ENCODE data around the gene NXPH2.

NXPH2 gene

DNA sequence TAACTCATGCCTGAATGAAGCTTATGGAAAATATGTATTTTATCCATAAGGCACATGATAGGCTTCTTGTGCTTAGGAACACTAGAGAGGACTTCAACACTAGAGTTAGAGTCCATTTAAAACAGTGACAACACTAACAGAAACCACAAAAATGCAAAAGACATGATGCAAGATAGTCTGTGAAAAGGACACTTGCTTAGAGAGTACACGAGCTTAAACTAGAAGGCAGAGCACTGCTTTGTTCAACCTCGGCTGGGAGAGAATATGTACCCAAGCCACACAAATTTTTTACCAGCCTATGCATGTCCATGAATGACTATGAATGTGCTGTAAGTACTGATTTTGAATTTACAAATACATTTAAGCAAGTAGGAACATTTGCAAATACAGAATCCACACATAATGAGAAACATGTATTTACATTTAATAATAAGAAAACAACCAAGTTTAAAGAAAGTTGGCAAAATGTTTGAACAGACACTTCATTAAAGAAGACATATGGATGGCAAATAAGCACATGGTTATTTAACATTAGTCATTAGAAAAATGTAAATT lies 148.0 kb downstream of the NXPH2 start:
- no peak overlapping the region for H3K4me3 ChIP-seq (ENCODE audit: low read depth, low read length)
- TF ChIP-seq, protein P1, sequence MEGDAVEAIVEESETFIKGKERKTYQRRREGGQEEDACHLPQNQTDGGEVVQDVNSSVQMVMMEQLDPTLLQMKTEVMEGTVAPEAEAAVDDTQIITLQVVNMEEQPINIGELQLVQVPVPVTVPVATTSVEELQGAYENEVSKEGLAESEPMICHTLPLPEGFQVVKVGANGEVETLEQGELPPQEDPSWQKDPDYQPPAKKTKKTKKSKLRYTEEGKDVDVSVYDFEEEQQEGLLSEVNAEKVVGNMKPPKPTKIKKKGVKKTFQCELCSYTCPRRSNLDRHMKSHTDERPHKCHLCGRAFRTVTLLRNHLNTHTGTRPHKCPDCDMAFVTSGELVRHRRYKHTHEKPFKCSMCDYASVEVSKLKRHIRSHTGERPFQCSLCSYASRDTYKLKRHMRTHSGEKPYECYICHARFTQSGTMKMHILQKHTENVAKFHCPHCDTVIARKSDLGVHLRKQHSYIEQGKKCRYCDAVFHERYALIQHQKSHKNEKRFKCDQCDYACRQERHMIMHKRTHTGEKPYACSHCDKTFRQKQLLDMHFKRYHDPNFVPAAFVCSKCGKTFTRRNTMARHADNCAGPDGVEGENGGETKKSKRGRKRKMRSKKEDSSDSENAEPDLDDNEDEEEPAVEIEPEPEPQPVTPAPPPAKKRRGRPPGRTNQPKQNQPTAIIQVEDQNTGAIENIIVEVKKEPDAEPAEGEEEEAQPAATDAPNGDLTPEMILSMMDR (IDR thresholded peaks at IDR 0.05; ENCODE audit: borderline replicate concordance, insufficient read depth, low read depth, low read length): no peak

DNA sequence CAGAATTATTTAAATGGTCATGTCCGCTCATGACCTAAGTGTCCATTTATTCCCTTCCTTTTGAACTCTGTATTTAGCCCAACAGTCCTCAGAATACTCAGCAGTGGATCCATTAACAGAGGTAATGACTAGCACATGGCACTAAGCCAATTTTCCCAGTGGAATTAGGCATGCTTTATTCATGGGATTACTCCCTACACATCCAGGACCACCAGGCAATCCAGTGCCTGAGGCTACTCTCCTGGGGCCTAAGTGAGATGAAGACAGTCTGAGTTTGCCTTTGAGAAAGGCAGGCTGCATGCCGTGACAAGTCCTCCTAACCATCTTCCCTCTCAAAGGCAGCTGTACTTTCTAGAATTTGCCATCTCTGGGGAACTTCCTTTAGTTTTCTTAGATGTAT lies 150.0 kb downstream of the NXPH2 start:
- TF ChIP-seq, protein P1 (IDR thresholded peaks at IDR 0.05; ENCODE audit: borderline replicate concordance, insufficient read depth, low read depth, low read length): no peak
- H3K4me3 ChIP-seq (ENCODE audit: low read depth, low read length): no peak overlapping the region

DNA sequence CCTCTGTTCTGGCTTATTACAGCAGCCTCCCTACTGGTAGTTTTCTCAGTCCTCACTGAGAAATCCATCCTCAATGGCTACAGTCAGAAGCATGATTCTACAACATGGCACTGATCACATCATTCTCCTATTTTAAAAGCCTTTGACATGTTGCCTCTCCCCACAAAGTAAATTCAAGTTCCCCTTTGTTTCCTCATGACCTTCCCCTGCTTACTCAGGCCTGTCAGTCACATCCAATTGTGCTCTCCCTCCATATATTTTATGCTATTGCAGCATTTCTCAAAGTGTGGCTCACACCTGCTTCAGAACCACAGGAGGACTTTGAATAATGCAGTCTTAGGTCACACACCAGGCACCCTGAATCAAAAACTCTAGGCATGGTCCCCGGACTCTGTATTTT lies 154.0 kb downstream of the NXPH2 start:
- H3K4me3 ChIP-seq (ENCODE audit: low read depth, low read length): no peak overlapping the region
- TF ChIP-seq, protein P1 (IDR thresholded peaks at IDR 0.05; ENCODE audit: borderline replicate concordance, insufficient read depth, low read depth, low read length): no peak

DNA sequence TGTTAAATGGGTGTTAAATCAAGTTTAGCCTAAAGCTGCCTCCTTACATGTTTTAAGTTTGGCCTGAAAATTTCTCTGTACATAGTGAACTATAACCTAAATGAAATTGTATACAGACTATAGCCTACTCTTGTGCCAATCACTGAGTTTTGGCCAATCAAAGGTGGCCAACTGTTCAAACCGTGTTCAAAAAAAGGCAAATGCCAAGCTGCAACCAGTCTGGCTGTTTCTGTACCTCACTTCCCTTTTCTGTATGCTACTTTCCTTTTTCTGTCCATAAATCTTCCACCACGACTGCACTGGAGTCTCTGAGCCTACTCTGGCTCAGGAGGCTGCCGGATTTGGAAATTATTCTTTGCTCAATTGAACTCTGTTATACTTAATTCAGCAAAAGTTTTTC lies 157.6 kb downstream of the NXPH2 start:
- H3K4me3 ChIP-seq (ENCODE audit: low read depth, low read length): no peak overlapping the region
- TF ChIP-seq, protein P1 (IDR thresholded peaks at IDR 0.05; ENCODE audit: borderline replicate concordance, insufficient read depth, low read depth, low read length): no peak

DNA sequence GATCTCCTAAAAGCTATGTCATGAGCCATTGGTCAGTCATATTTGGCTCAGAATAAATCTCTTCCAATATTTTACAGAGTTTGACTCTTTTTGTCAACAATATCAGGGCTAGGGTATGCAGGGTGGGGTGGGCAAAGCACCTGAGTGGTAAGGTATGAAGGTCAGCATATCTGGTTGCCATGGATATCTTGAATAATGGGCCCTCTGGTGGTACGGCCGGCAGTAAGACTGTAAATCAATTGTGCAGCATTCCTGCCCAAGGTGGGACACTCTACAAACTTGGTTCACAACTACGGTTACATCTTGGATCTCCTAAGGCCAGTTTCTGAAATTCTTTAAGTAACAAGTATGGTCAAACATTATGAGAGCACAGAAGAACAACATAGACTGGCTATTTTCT lies 159.1 kb downstream of the NXPH2 start:
- no peak overlapping the region for H3K4me3 ChIP-seq (ENCODE audit: low read depth, low read length)
- TF ChIP-seq, protein P1 (IDR thresholded peaks at IDR 0.05; ENCODE audit: borderline replicate concordance, insufficient read depth, low read depth, low read length): no peak

DNA sequence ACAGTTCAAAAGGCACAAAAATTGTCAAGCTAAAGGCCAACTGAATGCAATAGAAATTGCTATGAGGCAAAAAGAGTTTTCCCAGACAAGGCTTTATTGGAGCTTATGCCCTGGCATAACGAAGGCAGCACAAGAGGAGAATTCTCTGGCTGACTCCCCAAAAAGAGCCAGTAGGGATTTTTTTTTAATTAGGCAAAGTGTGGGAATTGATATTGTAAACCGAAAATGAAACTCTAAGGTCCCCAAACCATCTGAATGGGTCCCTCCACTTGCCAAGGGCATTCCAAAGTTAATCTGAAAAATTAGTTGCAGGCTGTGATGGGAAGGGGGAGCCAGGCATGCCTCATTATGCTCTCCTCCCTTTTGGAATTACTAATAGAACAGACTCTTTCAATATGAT lies 159.8 kb downstream of the NXPH2 start:
- no peak overlapping the region for H3K4me3 ChIP-seq (ENCODE audit: low read depth, low read length)
- TF ChIP-seq, protein P1 (IDR thresholded peaks at IDR 0.05; ENCODE audit: borderline replicate concordance, insufficient read depth, low read depth, low read length): no peak
